Stomach (tissue), 4 donors: ENCODE measurements around the gene HRCT1.

Source experiments
- EP300 ChIP-seq: sonication (generic); formaldehyde crosslinking; IDR thresholded peaks from one replicate; pipeline ENCODE4 v1.6.1; 2017; ENCODE audit warnings: antibody characterized with exemption
- POLR2A ChIP-seq, 4 donors: fragments of 450-650 bp; IDR thresholded peaks; one replicate each; pipeline ENCODE4 v1.6.1; 2016; ENCODE audit warnings: antibody characterized with exemption in 4 of 4, control low read depth in 2 of 4, mild to moderate bottlenecking in 1 of 4, moderate library complexity in 1 of 4
- POLR2AphosphoS5 ChIP-seq, 3 donors: sonication (generic); formaldehyde crosslinking; IDR thresholded peaks; one replicate each; pipeline ENCODE4 v1.6.1; 2016; ENCODE audit warnings: antibody characterized with exemption in 3 of 3

- TF ChIP-seq POLR2A (IDR thresholded peaks at IDR 0.05), result no peak
- no peak for TF ChIP-seq POLR2AphosphoS5 (IDR thresholded peaks at IDR 0.05)
- no peak for TF ChIP-seq EP300
Measured at GRCh38 chr9:35930521-35930920, 24.5 kb downstream of the HRCT1 start.
